PC-3 (cell line): ENCODE data around the gene CPT1A. TPM values are rescaled to one million over a fixed set of nuclear protein-coding genes. Genes with fewer than 3 reads are reported as not detected.

Source experiments
- ATAC-seq: fragments of 200-7000 bp; cut with Tn5 transposase; 2 replicates; pipeline ENCODE4 v1.9.1; 2020; ENCODE audit warnings: mild to moderate bottlenecking, moderate library complexity
- BruUV-seq: library from RNA; stranded (reverse); fragments of 400-500 nt; replicated peaks from 2 replicates; lab custom pipeline; 2021; lab: Mats Ljungman, UMichigan
- CTCF ChIA-PET: fragments of 300-600 bp; sonication (Branson Sonifier 250); formaldehyde crosslinking; loops from one replicate; lab custom pipeline; 2022; ENCODE audit warnings: antibody characterized with exemption; lab: Charles Lee
- POLR2A ChIA-PET: fragments of 300-600 bp; sonication (Branson Sonifier 250); formaldehyde crosslinking; loops from one replicate; lab custom pipeline; 2022; ENCODE audit warnings: antibody characterized with exemption; ENCODE audit not compliant: unreplicated experiment; lab: Charles Lee
- DNase-seq: peaks from one replicate; pipeline ENCODE4 v3.0.0-alpha.2; 2015
- H2AFZ ChIP-seq: fragments of 300-600 bp; sonication (generic); 2 replicates; pipeline ENCODE4 v1.6.0; 2016; ENCODE audit warnings: antibody characterized with exemption, low read length
- H3F3A ChIP-seq: fragments of 300-600 bp; sonication (generic); one replicate; pipeline ENCODE4 v1.6.0; 2017; ENCODE audit warnings: antibody characterized with exemption, low read length, control low read depth, mild to moderate bottlenecking; ENCODE audit not compliant: unreplicated experiment
- H3K27ac ChIP-seq: fragments of 300-600 bp; sonication (generic); 2 replicates; pipeline ENCODE4 v1.5.1; 2016; ENCODE audit warnings: mild to moderate bottlenecking, low read length
- H3K27me3 ChIP-seq: fragments of 300-600 bp; sonication (generic); 2 replicates; pipeline ENCODE4 v1.6.1; 2016; ENCODE audit warnings: low read length, mixed read lengths
- H3K36me3 ChIP-seq: fragments of 300-600 bp; sonication (generic); 2 replicates; pipeline ENCODE4 v1.6.1; 2016; ENCODE audit warnings: low read depth, mixed run types, low read length, mixed read lengths
- H3K4me1 ChIP-seq: fragments of 300-600 bp; sonication (generic); 2 replicates; pipeline ENCODE4 v1.5.1; 2016; ENCODE audit warnings: low read length; ENCODE audit not compliant: insufficient read depth
- H3K4me2 ChIP-seq: fragments of 300-600 bp; sonication (generic); 2 replicates; pipeline ENCODE4 v1.6.0; 2016; ENCODE audit warnings: low read length
- H3K4me3 ChIP-seq: fragments of 300-600 bp; sonication (generic); 2 replicates; pipeline ENCODE4 v1.5.1; 2016; ENCODE audit warnings: mild to moderate bottlenecking, low read length, mixed read lengths
- H3K79me2 ChIP-seq: fragments of 300-600 bp; sonication (generic); 2 replicates; pipeline ENCODE4 v1.6.1; 2017; ENCODE audit warnings: low read length, mixed read lengths
- H3K9ac ChIP-seq: fragments of 300-600 bp; sonication (generic); 2 replicates; pipeline ENCODE4 v1.6.0; 2016; ENCODE audit warnings: mild to moderate bottlenecking, low read length
- H3K9me2 ChIP-seq: fragments of 300-600 bp; sonication (generic); replicated peaks from 2 replicates; pipeline ENCODE4 v1.6.1; 2016; ENCODE audit warnings: mixed run types, low read length, mixed read lengths
- H3K9me3 ChIP-seq: fragments of 300-600 bp; sonication (generic); 2 replicates; pipeline ENCODE4 v1.6.1; 2016; ENCODE audit warnings: low read length, mixed read lengths
- H4K20me1 ChIP-seq: fragments of 300-600 bp; sonication (generic); 2 replicates; pipeline ENCODE4 v1.6.1; 2016; ENCODE audit warnings: low read length, mixed read lengths
- CTCF ChIP-seq: fragments of 300-600 bp; sonication (generic); conservative IDR thresholded peaks from 2 replicates; pipeline ENCODE4 v1.5.1; 2017; ENCODE audit warnings: antibody characterized with exemption, low read depth, mild to moderate bottlenecking, low read length
- EZH2 ChIP-seq: fragments of 300-600 bp; sonication (generic); IDR thresholded peaks from one replicate; pipeline ENCODE4 v1.6.1; 2017; ENCODE audit warnings: antibody characterized with exemption, mild to moderate bottlenecking, low read length; ENCODE audit not compliant: unreplicated experiment
- EZH2phosphoT487 ChIP-seq: fragments of 300-600 bp; sonication (generic); IDR thresholded peaks from 2 replicates; pipeline ENCODE4 v1.6.1; 2018; ENCODE audit warnings: mild to moderate bottlenecking, antibody characterized with exemption, low read length, borderline replicate concordance
- intact Hi-C: fragments of 100-400 bp; cut with micrococcal nuclease; formaldehyde crosslinking; loops from 2 replicates; pipeline ENCODE4 v1.9.0; 2023
- total RNA-seq: library from RNA; depleted of rRNA; stranded (reverse); fragments of >200 nt; gene quantifications from 2 replicates; pipeline ENCODE4 v1.2.3, GENCODE V29; 2014

The CPT1A gene
- total RNA-seq, 1 experiment from 2014 or later: 38.1 TPM

GRCh38 chr11:68843052-68843561 lies 1.4 kb upstream of the CPT1A start:
- Histone ChIP-seq H3K27me3 (no peaks in the 10 kb centered on the region), H3K79me2 (peaks cover 26% of the 10 kb centered on the region), H3K9ac (no peak overlapping the region), H4K20me1 (no peaks in the 10 kb centered on the region), H3F3A (peaks cover 12% of the 10 kb centered on the region), H3K9me2 (no peaks in the 10 kb centered on the region), H3K36me3 (no peaks in the 10 kb centered on the region), H3K4me3 (no peak overlapping the region; the same call in 1 of the 2 replicates), H3K4me1 (peaks cover 33% of the 10 kb centered on the region), H3K4me2 (peak overlapping the region; percentile 84), H3K9me3 (no peaks in the 10 kb centered on the region), H3K27ac (no peak overlapping the region), H2AFZ (peak overlapping the region; percentile 91)
- no peak for ATAC-seq
- TF ChIP-seq CTCF (no peak), EZH2phosphoT487 (no peak)
- ChIA-PET CTCF (interaction anchor here (0.6 to 1.3 kb wide), 3 partner anchors 18 to 233 kb away, joined by 3 to 10 read pairs (median 5); no protein-coding TSS in a partner anchor), POLR2A (no interaction called here)
- no TSS peak for BruUV-seq
- DNase-seq: no peak
- intact Hi-C loops: loop anchor here (5.0 to 10.0 kb wide), 2 partner anchors 59 to 208 kb away; partner anchors contain the start of genes IGHMBP2 and MRPL21

GRCh38 chr11:68842427-68843051 lies 823 bp upstream of the CPT1A start:
- peaks cover 39% of the 10 kb centered on the region for H3K4me1 ChIP-seq
- peak overlapping the region; percentile 86 for H3K4me2 ChIP-seq
- no peak for TF ChIP-seq EZH2phosphoT487
- TF ChIP-seq EZH2: no peak
- no peak for TF ChIP-seq CTCF
- ChIA-PET CTCF (interaction anchor here (1.0 kb wide), 1 partner anchor 232 kb away, joined by 10 read pairs; no protein-coding TSS in a partner anchor), POLR2A (no interaction called here)
- BruUV-seq: no TSS peak
- no peak overlapping the region for H3K9ac ChIP-seq
- no peaks in the 10 kb centered on the region for H3K9me2 ChIP-seq
- no peak overlapping the region for H3K4me3 ChIP-seq
- peaks cover 32% of the 10 kb centered on the region for H3K79me2 ChIP-seq
- intact Hi-C loops: loop anchor here (5.0 to 10.0 kb wide), 2 partner anchors 60 to 208 kb away; partner anchors contain the start of genes IGHMBP2 and MRPL21
- H3K27me3 ChIP-seq: no peaks in the 10 kb centered on the region
- DNase-seq (no peak), ATAC-seq (no peak)
- peaks cover 12% of the 10 kb centered on the region for H3F3A ChIP-seq
- peak overlapping the region; percentile 77 for H2AFZ ChIP-seq
- no peak overlapping the region for H3K27ac ChIP-seq
- no peaks in the 10 kb centered on the region for H3K9me3 ChIP-seq
- H4K20me1 ChIP-seq: no peaks in the 10 kb centered on the region
- H3K36me3 ChIP-seq: no peaks in the 10 kb centered on the region
